GM06990 (cell line): ENCODE results near the gene ERC1.

Experiments used
- DNase-seq: peaks from one replicate; pipeline ENCODE4 v3.0.0-alpha.2; 2011; ENCODE audit not compliant: insufficient read length; ENCODE audit errors: extremely low read depth
- H3K27me3 ChIP-seq: replicated peaks from 2 replicates; pipeline ENCODE4 v1.6.0; 2011; ENCODE audit warnings: low read length; ENCODE audit not compliant: control insufficient read depth, insufficient read depth
- H3K36me3 ChIP-seq: 2 replicates; pipeline ENCODE4 v1.5.1; 2011; ENCODE audit warnings: low read length; ENCODE audit not compliant: control insufficient read depth, insufficient read depth
- H3K4me3 ChIP-seq: replicated peaks from 2 replicates; pipeline ENCODE4 v1.5.1; 2011; ENCODE audit warnings: low read depth, mild to moderate bottlenecking, control low read depth, low read length
- TF ChIP-seq, protein P1 (sequence below): IDR thresholded peaks from 2 replicates; pipeline ENCODE4 v1.5.1; 2011; ENCODE audit warnings: low read length, control low read depth, mild to moderate bottlenecking, inconsistent platforms; ENCODE audit not compliant: insufficient read depth, poor library complexity, severe bottlenecking

The ERC1 gene

DNA sequence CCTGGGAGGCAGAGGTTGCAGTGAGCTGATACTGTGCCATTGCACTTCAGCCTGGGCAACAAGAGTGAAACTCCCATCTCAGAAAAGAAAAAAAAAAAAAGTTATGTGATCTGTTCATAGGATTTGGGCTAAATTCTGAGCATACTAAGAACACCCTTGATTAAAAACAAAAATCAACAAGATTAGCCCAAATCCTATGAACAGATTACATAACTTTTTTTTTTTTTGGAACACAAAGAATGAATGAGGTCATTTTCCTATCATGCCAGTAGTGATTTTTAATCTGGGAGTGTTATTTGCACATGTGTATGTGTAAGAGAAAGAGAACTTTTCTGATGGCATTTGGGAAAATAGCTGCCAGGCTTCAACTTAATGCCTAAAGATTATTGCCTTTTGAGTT lies 208.7 kb downstream of the ERC1 start:
- Histone ChIP-seq H3K36me3 (no peaks in the 10 kb centered on the region), H3K27me3 (no peaks in the 10 kb centered on the region), H3K4me3 (no peak overlapping the region)
- TF ChIP-seq, protein P1, sequence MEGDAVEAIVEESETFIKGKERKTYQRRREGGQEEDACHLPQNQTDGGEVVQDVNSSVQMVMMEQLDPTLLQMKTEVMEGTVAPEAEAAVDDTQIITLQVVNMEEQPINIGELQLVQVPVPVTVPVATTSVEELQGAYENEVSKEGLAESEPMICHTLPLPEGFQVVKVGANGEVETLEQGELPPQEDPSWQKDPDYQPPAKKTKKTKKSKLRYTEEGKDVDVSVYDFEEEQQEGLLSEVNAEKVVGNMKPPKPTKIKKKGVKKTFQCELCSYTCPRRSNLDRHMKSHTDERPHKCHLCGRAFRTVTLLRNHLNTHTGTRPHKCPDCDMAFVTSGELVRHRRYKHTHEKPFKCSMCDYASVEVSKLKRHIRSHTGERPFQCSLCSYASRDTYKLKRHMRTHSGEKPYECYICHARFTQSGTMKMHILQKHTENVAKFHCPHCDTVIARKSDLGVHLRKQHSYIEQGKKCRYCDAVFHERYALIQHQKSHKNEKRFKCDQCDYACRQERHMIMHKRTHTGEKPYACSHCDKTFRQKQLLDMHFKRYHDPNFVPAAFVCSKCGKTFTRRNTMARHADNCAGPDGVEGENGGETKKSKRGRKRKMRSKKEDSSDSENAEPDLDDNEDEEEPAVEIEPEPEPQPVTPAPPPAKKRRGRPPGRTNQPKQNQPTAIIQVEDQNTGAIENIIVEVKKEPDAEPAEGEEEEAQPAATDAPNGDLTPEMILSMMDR, result no peak
- no peak for DNase-seq

DNA sequence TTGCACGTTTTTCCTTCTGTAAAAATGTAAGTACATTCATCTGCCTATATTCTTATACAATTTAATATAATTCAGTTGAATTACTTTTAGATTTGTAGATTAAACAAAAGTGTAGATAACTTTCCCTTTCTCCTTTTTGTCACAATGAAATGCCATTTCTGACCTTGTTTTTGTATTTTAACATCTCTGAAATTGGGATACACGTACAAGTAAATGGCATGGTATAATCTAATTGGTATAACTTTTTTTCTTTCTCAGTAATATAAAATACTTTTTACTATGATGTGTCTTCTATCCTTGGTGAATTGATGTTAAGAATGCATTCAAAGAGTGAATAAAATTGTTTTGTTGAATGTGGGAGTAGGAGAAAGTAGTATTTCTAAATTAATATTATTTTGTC lies 210.0 kb downstream of the ERC1 start:
- no peak for DNase-seq
- Histone ChIP-seq H3K4me3 (no peak overlapping the region), H3K36me3 (no peaks in the 10 kb centered on the region), H3K27me3 (no peaks in the 10 kb centered on the region)
- TF ChIP-seq, protein P1, result no peak

DNA sequence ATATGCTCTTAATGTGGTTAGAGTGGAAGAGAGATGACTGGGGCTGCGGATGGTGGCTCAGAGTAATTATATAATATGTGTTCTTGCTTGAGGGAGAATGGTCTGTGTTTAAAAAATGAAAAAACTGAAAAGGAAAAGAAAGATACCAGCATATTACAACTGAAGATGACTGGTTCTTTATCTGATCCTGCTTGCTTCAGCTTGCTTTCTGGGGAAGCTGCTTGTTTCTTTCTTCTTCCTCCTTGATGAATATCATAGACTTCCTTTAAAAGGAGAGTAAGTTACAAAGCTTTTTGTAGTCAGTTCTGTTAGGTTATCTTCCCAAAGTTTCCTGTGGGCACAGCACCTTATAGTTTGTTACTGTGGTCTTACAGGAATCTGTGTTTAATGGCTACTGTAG lies 210.9 kb downstream of the ERC1 start:
- TF ChIP-seq, protein P1, result no peak
- Histone ChIP-seq H3K4me3 (no peak overlapping the region), H3K36me3 (no peaks in the 10 kb centered on the region), H3K27me3 (no peaks in the 10 kb centered on the region)
- DNase-seq, result no peak

DNA sequence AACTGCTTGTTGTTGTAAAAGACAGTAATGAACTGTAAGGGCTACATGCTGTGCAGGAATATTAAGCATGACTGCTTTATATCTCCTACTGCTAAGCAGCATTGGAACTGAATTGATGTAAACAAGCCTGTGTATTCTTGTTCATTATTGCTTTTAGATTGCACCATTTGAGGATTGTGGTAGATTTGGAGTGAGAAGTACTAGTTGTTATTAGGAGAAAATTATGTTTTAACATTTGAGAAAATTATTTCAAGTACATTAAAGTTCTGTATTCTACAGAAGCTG lies 212.7 kb downstream of the ERC1 start:
- no peak for DNase-seq
- Histone ChIP-seq H3K27me3 (no peaks in the 10 kb centered on the region), H3K4me3 (no peak overlapping the region), H3K36me3 (no peaks in the 10 kb centered on the region)
- TF ChIP-seq, protein P1, result no peak

DNA sequence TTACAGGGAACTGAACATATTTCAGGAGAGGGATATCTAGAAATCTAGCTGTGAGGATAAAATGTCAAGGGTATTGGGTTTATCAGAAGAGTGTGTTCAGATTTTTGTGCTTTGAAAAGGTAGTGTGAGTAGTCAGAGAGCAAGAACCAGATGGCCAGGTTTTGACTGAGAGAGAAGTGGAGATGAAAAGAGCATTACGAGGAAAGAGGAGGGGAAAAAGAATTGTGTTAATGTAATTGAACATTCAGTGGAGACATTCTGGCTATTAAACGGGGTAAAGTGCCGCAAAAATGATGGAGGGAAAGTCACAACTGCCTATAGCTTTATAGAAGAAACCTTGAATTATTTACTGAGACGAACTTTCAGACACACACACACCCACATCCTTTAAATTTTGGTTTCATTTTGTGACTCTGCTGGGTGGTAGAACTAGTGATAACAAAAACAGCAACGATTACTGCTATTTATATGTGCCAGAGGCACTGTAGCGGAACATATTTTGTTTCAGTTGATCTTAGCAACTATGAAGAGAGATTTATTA lies 213.6 kb downstream of the ERC1 start:
- no peaks in the 10 kb centered on the region for H3K27me3 ChIP-seq
- no peaks in the 10 kb centered on the region for H3K36me3 ChIP-seq
- peak overlapping the region; percentile 40 for H3K4me3 ChIP-seq
- DNase-seq, result peak; percentile 55
- TF ChIP-seq, protein P1, result no peak

DNA sequence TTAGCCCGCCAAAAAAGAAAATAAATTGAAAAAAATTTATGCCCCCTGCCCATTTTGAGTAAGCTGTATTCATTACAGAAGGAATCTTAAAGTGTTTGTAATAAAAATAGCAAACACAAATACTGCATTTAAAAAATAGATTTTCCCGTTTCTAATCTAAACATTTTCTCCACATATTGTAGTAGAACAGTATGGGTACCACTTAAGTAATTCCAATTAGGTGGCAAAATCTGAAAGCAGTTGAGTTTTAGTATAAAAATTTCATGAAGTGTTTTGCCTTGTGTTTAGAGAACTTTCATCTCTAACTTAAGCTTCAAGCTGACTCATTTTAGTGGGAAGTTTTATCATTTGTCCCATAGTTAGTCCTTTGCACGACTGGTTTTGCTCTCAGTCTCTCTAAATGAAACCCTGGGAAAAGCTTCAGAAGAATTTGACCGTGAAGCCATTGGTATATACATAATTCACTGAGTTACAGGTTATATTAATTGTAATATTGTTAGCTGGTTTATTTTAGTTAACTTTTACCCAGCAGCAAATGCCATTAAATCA lies 214.6 kb downstream of the ERC1 start:
- H3K36me3 ChIP-seq, result no peaks in the 10 kb centered on the region
- no peaks in the 10 kb centered on the region for H3K27me3 ChIP-seq
- no peak overlapping the region for H3K4me3 ChIP-seq
- no peak for DNase-seq
- TF ChIP-seq, protein P1, result no peak
